ENCODE data around the gene XPR1. TPM values are rescaled to one million over a fixed set of nuclear protein-coding genes. Genes with fewer than 3 reads are reported as not detected.
A peak's percentile ranks its signal among the peaks of the same experiment; 100 is the strongest.

The XPR1 gene
- total and polyA plus RNA-seq, 9 donors: 5.7 to 34.1 (median 17.3) TPM

- intact Hi-C loops (cut with DNase I): no loop called here
- Histone ChIP-seq H3K4me3 (peak overlapping the region; percentile 64), H3K27ac (peak overlapping the region; percentile 56 to 94), H3K27me3 (no peaks in the 10 kb centered on the region), H3K36me3 (no peaks in the 10 kb centered on the region), H3K4me1 (ENCODE audit: insufficient read depth) (no peaks in the 10 kb centered on the region), H3K9me3 (no peaks in the 10 kb centered on the region)
- TF ChIP-seq CTCF (IDR thresholded peaks at IDR 0.05) (no peak), EP300 (IDR thresholded peaks at IDR 0.05) (no peak), POLR2A (IDR thresholded peaks at IDR 0.05) (no peak)
- 20 to 25% (median 21%) methylated on average over 17 of the region's 17 CpGs for WGBS, 3 donors
- peak in 2 of 5 donors; percentile 31 to 50 for DNase-seq
Measured at GRCh38 chr1:180911640-180912191, 279.9 kb downstream of the XPR1 start.

GRCh38 chr1:180912211-180912800, 280.5 kb downstream of the XPR1 start:
- Histone ChIP-seq H3K36me3 (no peaks in the 10 kb centered on the region), H3K4me3 (peak overlapping the region; percentile 64), H3K4me1 (ENCODE audit: insufficient read depth) (no peaks in the 10 kb centered on the region), H3K9me3 (no peaks in the 10 kb centered on the region), H3K27me3 (no peaks in the 10 kb centered on the region), H3K27ac (peak overlapping the region; percentile 56 to 94)
- intact Hi-C loops (cut with DNase I): no loop called here
- WGBS, 3 donors: 1% methylated on average over 39 to 71 of the region's 71 CpGs
- DNase-seq: peak; percentile 59 to 78 (median 63)
- no peak for TF ChIP-seq POLR2A (IDR thresholded peaks at IDR 0.05)
- no peak for TF ChIP-seq CTCF (IDR thresholded peaks at IDR 0.05)
- no peak for TF ChIP-seq EP300 (IDR thresholded peaks at IDR 0.05)

- Histone ChIP-seq H3K36me3 (no peaks in the 10 kb centered on the region), H3K4me1 (ENCODE audit: insufficient read depth) (no peaks in the 10 kb centered on the region), H3K4me3 (peak within 1 kb of the TSS; percentile 64), H3K27ac (peak within 1 kb of the TSS; percentile 56 to 94), H3K27me3 (no peaks in the 10 kb centered on the region), H3K9me3 (no peaks in the 10 kb centered on the region)
- WGBS, 3 donors: 0 to 1% (median 1%) methylated on average over 19 to 76 of the region's 76 CpGs
- peak; percentile 50 to 72 (median 54) for DNase-seq
- intact Hi-C loops (cut with DNase I): no loop called here
- peak; percentile 7 for TF ChIP-seq POLR2A (IDR thresholded peaks at IDR 0.05)
- no peak for TF ChIP-seq CTCF (IDR thresholded peaks at IDR 0.05)
- no peak for TF ChIP-seq EP300 (IDR thresholded peaks at IDR 0.05)
Measured at GRCh38 chr1:180912801-180913565, 281.2 kb downstream of the XPR1 start, which contains the start of gene KIAA1614. KIAA1614 (plus strand) TSS chr1:180912897; CDS start chr1:180913244, 347 bp downstream.

- no peak overlapping the region for H3K4me3 ChIP-seq
- H3K36me3 ChIP-seq: no peaks in the 10 kb centered on the region
- peak in 1 of 5 donors; percentile 20 for DNase-seq
- no peaks in the 10 kb centered on the region for H3K27me3 ChIP-seq
- intact Hi-C loops (cut with DNase I): no loop called here
- H3K4me1 ChIP-seq (ENCODE audit: insufficient read depth): no peaks in the 10 kb centered on the region
- TF ChIP-seq POLR2A (IDR thresholded peaks at IDR 0.05) (no peak), EP300 (IDR thresholded peaks at IDR 0.05) (no peak), CTCF (IDR thresholded peaks at IDR 0.05) (no peak)
- H3K27ac ChIP-seq: no peak overlapping the region
- WGBS, 3 donors: 94% methylated on average over 11 of the region's 11 CpGs
- H3K9me3 ChIP-seq: no peaks in the 10 kb centered on the region
Measured at GRCh38 chr1:180915426-180915965, 283.7 kb downstream of the XPR1 start.
